Hematopoietic multipotent progenitor cell treated with erythropoietin and hydrocortisone succinate and interleukin-3 and kit ligand, for 17 days (in vitro differentiated cells): ENCODE measurements around the gene CNN1.
A peak's percentile ranks its signal among the peaks of the same experiment; 100 is the strongest.

Experiments
- DNase-seq: peaks from one replicate; pipeline ENCODE4 v3.0.0-alpha.2; 2015; ENCODE audit warnings: low spot score

The CNN1 gene

DNA sequence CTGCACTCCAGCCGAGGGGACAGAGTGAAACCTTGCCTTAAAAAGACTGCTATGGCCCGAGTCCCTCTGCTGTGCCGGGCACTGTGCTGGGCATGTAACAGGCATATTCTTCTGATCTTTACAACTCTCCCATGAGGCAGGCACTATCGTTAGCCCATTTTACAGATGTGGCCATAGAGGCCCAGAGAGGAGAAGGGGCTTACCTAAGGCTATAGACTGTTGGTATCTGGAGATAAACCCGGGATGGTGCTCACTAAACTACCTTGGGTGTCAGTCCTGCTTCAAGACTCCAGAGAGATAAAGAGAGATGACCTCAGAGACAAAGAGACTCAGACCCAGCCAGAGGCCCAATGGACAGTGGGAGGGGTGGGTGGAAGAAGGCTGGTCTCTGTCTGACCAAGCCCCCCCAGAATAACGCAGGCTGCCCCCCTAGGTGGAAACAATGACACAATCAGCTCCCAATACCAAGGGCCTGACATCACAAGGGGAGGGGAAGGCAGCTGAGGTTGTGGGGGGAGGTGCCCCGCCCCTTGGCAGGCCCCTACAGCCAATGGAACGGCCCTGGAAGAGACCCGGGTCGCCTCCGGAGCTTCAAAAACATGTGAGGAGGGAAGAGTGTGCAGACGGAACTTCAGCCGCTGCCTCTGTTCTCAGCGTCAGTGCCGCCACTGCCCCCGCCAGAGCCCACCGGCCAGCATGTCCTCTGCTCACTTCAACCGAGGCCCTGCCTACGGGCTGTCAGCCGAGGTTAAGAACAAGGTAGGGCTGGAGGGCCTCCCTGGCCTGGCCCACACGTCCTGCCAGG lies at the start of gene CNN1:
TSS of gene CNN1 (plus strand) at position 620 of the 805 bp plus-strand sequence. CDS start at position 697, 77 bp downstream.
- no peak for DNase-seq

DNA sequence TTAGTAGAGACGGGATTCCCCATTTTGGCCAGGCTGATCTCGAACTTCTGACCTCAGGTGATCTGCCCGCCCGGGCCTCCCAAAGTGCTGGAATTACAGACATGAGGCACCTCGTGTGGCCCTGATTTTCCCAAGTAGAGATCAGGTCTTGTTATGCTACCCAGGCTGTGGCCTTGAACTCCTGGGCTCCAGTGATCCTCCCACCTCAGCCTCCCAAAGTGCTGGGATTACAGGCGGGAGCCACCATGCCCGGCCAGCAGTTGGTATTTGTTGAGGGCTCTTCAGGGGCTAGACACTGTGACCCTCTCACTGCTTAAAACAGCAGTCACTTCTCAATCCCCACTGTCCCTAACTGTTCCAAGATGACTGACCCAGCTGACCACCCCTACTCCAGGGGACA lies 49.3 kb upstream of the CNN1 start:
- DNase-seq = no peak

DNA sequence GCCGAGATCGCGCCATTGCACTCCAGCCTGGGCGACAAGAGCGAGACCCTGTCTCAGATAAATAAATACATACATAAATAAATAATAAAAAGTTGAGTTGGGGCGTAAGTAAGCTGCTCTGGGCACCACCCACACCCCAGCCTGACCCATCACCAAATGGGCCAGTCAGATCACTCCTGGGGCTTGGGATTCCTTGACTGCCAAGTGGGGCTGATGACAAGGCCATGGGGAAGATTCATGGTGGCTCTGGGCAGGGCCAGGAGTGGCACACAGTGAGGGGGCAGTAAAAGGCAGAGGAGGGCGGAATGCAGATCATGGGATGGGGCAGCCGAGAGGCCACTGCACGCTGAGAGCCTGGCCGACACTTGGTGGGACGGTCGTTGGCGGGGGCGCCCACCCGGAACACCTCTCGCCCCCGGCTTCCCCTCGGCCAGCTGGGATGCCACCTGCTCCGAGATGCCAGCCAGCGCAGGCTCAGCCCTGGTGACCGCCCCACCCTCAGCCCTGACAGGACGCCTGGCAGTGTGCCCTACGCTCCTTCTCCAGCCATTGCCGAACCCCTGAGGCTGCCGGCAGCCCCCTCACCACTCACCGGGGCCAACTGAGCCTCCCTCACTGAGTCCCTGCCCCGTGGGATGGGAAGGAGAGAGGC lies 43.9 kb upstream of the CNN1 start:
- DNase-seq = no peak

DNA sequence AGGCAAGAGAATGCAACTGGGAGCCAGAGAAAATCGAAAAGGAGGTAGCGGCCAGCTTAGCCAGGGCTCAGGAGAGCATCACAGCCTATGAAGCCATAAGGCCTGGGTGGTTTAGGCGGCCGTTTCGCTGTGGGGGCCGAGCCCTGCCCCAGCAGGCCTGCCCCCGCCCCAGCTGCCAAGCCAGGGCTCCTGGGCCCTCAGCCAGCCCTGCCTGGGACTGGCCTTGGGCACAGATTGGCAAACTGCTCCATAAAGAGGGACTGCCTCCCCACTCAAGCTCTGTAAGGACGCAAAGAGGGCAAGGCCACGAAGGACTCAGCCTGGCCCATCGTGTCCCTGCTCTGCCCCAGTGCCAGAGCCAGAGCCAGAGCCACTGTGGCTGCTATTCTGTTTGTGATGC lies 43.2 kb upstream of the CNN1 start:
- no peak for DNase-seq

DNA sequence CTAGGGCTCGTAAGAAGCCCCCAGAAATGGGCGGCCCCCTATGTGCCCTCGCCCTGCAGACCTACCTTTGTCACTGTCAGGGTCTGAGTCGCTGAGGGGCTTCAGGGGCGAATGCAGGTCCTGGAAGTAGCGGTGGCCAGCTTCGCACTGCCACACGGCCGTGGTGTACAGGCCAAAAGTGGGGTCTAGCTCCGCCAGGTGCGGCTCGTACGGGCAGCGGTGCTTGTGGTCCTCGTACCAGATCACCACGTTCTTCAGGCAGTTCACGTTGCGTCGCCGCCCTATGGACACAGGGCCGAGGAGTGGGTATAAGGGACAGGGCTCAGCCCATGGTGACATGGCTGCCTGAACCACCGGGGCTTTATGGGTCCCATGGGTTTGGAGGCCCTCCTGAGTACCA lies 42.8 kb upstream of the CNN1 start:
- DNase-seq = no peak

DNA sequence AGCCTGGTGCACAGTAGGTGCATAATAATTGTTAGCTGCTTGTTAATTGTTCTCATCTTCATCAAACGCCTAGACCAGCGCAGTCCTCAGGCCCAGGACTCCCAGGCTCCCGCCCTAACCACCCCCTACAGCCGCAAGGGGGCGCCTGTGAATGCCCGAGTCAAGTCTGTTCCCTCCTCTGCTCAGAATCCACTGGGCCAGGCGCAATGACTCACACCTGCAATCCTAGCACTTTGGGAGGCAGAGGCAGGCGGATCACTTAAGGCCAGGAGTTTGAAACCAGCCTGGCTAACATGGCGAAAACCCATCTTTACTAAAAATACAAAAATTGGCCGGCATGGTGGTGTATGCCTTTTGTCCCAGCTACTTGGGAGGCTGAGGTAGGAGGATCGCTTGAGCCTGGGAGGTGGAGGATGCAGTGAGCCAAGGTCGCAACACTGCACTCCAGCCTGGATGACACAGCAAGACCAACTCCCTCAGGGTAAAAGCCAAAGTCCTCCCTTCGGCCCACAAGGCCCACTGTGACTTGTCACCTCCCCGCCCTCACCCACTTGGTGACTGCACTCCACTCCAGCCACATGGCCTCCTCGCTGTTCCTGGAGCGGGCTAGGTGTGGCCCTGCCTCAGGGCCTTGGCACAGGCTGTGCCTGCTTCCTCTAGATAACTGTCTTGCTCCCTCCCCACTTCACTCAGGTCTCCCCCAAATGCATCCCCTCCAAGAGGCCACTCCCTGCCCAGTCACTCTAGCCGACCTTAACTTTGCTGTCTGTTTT lies 42.1 kb upstream of the CNN1 start:
- peak; percentile 95 for DNase-seq

DNA sequence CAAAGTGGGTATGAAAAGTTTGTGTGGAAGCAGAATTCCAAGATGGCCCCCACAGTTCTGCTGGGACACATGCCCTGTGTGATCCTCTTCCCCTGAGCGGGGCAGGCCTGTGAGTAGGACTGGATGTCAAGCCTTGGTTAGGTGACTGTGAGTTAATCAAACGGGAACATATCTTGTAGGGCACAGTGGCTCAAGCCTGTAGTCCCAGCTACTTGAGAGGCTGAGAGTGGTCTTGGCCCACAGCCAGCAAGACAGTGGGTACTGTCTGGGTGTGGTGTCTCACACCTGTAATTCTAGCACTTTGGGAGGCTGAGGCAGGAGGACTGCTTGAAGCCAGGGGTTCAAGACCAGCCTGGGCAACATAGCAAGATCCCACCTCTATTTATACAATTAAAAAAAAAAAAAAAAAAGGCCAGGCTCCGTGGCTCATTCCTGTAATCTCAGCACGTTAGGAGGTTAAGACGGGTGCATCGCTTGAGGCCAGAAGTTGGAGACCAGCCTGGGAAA lies 39.4 kb upstream of the CNN1 start:
- DNase-seq = peak; percentile 58

DNA sequence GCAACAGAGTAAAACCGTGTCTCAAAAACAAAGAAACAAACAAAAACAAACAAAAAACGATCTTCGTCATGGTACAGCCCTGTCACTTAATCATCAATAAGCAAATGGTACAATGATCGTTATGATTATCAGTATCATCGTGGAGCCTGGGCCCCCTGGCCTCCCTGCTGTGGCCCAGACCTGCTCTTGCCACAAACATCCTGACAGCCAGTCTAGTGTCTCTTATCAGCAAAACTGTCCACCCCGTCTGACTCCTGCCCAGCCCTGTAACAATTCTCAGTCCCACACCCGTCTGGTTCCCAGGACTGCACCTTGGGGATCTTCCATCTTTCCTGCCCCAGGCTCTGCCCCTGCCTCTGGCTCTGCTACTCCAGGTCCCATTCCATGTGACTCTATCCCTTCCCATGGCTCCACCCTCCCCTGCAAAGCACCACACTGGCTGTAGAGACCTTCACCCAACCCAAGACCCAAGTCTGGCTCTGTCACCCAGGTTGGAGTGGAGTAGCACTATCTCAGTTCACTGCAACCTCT lies 38.7 kb upstream of the CNN1 start:
- DNase-seq = peak; percentile 64

DNA sequence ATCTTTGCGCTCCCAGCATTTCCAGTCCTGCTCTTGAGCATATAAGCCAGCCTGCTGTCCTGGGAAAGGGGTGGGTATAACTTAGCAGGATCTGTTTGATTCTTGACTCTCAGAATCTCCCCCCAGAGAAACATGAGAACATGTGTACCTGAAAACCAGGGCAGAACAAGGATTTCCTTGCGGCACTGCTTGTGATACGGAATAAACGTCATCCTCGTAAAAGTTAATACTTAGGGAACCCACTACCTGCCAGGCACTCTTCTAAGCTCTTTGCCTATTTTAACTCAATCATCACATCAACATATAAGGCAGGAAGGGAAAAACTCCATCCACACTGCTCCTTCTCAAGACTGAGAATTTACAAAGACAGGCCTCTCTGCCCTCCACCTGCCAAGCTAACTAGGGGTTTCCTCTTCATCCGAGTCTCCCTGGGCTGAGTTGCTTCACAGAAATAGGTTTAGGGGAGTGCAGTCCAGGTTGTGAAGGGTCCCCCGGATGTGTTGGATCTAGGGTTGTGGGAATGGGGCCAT lies 34.1 kb upstream of the CNN1 start:
- DNase-seq = no peak

DNA sequence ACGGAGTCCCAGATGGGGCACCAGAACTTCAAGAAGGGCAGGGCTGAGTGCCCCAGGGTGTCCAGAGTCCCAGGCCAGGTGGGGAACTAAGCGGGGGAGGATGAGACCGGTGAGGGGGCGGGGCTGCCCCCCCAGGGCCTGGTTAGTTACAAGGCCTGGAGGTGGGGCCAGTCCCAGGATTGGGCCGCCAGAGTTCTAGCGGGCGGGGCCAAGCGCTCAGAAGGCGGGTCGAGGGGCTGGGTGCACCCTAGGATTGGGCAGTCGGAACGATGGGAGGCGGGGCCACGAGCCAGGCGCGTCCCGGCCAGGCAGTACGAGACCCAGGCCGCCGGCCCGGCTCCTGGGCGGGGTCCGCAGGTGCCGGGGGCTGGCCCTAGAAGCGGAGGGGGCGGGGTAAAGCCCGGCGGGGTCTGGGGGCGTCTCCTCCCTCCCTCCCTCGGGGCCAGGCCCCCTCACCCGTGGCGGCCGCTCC lies 33.6 kb upstream of the CNN1 start:
- peak; percentile 98 for DNase-seq

DNA sequence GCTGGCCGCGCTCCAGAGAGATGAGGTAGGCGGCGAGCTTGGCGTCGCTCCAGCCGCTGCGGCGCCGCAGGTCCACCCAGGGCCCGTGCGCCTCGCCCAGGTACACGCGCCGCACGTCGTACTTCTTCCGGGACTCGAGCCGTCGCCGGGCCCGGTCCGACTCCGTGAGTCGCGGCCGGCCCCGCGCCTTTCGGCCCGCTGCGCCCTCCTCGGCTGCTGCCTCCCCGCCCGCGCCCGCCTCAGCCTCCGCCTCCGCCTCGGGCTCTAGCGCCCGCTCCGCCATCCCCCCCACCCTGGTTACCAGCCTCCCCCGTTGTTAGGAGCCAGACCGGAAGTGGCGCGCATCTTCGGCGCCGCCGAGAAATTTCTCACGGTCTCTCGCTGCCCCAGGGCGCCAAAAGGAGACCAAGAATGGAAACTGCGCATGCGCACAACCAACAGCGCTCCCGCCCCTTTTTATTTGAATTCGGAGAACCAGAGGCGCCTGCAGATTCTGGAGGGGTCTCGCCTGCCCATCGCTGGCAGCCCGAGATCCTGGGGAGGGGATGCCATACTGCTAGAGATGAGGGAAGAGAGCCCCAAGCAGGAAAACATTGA lies 33.0 kb upstream of the CNN1 start, which contains the start of gene ZNF653:
TSS of gene ZNF653 (minus strand) at position 336 of the 597 bp plus-strand sequence. CDS start at position 283, 53 bp downstream.
- peak; percentile 98 for DNase-seq

DNA sequence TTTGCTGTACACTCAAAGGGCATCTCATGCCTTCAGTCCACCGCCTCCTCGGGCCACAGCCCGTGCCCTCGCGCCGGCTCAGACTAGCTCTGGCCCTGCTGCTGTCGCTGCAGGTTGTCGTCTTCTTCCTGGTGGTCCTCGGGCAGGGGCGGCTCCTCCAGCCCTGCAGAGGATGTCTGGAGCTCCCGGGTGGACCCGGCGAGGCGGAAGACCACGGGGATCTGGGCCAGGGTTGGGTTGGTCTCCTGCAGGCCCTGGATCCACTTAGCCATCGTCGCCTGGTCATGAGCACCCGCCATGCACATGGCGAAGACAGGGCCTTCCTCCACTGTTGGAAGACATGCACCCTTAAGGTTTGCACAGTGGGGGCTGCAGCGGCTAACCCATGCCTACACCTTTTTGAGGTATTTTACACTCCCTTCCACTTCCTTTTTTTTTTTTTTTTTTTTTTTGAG lies 32.5 kb upstream of the CNN1 start:
- DNase-seq = no peak

DNA sequence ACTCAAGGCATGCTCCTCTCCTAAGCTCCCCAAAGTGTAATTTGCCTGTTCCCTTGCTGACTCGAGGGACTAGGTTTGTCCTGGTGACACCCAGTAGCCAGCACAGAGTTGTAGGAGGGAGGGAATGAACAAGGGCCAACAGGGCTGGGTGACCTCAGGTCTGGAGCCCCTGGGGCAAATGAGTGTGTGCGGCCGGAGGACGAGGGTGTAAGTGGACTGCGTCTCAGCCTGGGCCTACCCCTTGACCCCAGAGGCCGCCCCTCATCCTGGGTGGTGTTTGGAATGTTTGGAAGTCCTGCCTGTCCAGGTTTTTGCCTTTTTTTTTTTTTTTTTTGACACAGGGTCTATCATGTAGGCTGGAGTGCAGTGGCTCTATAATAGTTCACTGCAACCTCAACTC lies 31.7 kb upstream of the CNN1 start:
- DNase-seq = no peak

DNA sequence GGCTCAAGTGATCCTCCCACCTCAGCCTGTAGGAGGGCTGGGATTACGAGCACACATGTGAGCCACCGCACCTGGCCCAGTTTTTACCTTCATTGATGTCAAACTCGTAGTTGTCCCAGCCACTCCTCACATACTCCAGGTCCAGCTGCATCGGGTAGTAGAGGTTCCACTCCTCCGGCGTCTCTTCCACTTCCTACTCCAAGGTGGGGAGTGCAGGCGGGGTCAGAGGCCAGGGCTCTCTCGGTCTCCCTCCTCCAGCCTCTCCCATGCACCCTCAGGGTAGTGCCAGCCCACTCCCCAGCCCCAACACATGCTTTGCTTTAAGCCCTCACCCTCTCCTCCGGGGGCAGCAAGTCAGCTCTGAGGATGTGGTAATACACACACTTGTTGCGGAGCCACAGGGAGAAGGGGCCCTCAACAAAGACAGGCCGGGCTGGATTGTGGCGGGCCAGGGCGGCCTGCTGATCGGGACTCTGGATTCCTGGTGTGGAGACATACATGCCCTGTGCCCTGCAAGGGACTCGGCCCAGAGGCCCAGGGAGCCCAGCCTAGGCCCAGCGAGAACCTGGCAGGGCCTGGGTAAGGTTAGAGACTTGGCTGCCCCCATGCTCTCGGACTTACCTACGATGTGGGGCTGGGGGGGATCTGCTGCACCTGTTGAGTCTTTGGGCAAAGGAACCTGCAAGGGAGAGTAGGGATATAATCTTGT lies 31.1 kb upstream of the CNN1 start:
- DNase-seq = no peak

DNA sequence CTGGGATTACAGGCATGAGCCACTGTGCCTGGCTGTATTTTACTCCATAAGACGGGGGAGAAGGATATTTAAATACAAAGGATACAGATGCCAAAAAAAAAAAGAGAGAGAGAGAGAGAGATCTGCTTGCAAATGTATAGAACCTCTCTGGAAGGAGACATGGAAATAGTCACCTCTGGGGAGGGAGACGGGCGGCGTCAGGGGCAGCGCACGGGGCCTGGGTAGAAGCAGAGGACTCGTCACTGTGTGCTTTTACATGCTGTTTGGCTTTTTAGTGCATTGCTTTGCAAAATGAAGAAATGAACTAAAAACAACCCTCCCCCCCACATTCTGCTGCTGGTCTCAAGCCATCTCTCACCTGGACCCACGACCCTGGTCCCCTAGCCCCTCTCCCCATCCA lies 28.2 kb upstream of the CNN1 start:
- DNase-seq = no peak

DNA sequence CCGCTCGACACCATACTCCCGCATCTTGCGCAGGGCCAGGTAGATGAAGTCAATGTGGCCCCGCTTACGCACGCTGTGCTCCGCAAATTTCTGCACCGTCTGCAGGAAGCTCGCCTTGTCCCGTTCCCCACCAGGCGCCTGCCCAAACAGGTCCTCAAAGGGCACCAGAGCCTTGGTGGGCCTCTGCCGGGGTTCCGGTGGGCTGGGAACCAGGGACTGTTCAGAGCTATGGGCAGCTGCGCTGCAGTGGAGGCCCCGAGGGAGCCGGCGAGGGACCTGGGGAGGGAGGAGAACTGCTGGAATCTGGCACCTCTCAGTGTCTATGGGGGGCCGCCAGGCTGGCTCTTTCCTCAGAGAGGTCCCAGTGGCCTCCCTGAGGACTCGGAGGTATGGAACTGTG lies 24.7 kb upstream of the CNN1 start:
- DNase-seq = no peak

DNA sequence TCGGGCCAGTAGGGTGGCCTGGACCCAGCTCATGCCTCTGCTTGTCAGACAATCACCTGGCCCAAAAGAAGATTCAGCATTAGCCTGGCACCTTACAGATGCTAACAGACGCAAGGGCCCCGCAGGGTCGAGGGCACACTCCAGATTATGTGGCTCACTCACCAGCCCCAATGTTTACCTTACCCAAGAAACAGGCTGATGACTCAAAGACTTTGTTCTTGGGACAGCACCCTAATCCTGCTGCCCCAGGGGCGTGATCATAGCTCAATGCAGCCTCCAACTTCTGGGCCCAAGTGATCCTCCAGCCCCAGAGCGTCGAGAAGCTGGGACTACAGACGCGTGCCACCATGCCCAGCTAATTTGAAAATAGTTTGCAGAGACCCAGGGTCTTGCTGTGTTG lies 19.5 kb upstream of the CNN1 start:
- no peak for DNase-seq

DNA sequence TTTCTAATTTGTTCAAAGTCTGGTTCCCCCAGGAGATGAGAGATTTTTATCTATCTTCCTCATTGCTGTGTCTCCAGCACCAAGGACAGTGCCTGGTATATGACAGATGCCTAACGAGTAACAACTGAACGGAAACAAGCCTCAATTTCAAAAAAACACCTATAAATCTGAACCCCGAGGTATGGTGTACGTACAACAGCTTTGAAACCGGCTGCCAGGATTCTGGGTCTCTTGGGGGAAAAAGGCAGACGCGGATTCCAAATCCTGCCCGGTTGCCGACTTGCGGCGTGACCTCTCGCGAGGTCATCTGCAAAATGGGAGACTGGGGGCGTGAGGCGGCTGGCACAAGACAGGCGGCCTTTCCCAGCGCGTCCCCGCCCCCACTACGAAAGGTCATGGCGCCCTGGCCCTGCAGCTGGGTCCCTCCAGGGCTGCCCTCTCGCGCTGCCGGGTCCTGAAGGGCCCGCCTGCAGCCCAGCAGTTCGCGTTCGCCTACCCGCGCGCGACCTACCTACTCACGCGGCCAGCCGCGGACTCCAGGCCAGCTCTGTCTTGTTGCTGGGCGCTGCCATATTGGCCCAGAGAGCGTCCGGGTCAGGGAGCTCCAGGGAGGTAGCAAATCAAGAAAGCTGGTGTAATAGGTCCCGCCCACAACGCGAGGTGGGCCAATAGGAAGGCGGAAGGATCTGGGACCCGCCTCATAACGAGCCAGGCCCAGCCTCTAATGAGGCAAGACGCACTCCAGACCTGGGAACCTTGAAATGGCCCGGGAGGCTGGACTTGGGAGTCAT lies 9.9 kb upstream of the CNN1 start, which contains the start of gene ECSIT:
TSS of gene ECSIT (minus strand) at position 584 of the 791 bp plus-strand sequence. CDS start 9,964 bp downstream, outside the sequence.
- peak; percentile 97 for DNase-seq

DNA sequence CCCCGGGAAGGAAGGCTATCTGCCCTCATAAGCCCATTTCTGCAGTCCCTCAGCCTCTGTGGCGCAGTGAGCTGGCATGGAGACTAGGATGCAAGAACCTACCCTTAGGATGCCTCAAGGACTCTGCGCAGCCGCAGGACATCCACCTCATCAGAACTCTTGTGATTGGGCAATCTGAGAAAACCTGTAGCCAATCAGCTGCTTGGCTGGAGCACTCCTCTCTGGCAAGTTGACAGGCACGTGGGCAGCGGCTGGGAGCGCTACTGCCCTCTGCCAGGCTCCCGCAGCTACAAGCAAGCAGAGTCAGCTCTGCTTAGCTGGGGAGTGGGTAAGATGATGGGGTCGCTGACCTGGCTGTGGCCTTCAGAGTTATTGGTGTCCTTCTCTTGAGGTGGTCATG lies 8.2 kb upstream of the CNN1 start:
- peak; percentile 90 for DNase-seq

DNA sequence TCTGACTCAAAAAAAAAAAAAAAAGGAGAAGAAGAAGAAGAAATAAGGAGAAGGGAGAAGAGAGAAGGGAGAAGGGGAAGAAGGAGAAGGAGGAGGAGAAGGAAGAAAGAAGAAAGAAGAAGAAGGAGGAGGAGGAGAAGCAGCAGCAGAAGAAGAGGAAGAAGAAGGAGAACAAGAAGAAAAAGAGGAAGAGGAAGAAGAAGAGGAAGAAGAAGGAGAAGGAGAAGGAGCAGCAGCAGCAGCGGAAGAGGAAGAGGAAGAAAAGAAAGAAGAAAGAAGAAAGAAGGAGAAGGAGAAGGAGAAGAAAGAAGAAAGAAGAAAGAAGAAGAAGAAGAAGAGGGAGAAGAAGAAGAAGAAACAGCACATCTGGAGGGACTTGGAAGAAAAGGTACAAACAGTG lies 4.1 kb upstream of the CNN1 start:
- DNase-seq = no peak
